ENCODE data around the gene SND1.

Gene SND1

GRCh38 chr7:127844707-127845331, 192.8 kb downstream of the SND1 start:
- TF ChIP-seq, protein P1, sequence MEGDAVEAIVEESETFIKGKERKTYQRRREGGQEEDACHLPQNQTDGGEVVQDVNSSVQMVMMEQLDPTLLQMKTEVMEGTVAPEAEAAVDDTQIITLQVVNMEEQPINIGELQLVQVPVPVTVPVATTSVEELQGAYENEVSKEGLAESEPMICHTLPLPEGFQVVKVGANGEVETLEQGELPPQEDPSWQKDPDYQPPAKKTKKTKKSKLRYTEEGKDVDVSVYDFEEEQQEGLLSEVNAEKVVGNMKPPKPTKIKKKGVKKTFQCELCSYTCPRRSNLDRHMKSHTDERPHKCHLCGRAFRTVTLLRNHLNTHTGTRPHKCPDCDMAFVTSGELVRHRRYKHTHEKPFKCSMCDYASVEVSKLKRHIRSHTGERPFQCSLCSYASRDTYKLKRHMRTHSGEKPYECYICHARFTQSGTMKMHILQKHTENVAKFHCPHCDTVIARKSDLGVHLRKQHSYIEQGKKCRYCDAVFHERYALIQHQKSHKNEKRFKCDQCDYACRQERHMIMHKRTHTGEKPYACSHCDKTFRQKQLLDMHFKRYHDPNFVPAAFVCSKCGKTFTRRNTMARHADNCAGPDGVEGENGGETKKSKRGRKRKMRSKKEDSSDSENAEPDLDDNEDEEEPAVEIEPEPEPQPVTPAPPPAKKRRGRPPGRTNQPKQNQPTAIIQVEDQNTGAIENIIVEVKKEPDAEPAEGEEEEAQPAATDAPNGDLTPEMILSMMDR (IDR thresholded peaks at IDR 0.05): no peak
- DNase-seq (ENCODE audit: low spot score): no peak
- Histone ChIP-seq H3K27ac (no peak overlapping the region), H3K4me3 (no peak overlapping the region)

DNA sequence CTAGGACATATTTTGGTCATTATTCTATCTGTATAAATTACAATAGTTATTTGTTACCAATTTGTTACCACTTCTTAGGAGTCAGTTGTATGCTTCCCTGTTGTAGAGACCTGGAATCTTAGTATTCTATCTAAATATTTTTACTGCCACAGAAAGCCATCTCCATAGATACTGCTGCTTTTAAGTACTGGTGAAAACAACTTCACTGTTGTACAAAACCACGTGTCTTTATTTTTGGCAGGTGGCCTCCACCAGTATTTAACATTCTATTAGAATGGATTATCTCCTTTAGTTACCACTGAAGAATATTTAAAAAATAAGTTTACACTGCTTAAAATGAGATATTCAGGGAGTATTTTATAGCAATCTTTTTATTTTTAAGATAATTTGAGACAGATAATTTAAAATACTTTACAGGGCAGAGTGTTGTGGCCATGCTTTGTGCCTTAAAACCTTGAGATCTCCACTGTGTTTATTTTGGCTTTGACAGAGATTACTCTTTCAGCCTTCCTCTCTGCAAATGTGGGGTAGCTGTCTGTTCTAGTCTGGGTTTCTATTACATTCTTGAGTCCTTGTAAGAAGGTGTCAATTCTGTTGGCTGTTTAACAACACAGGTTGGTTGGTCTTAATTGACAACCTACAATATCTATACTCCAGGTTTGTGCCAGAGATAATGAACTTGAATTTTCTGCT, 193.7 kb downstream of the SND1 start:
- DNase-seq (ENCODE audit: low spot score): no peak
- no peak overlapping the region for H3K27ac ChIP-seq
- no peak overlapping the region for H3K4me3 ChIP-seq
- TF ChIP-seq, protein P1 (IDR thresholded peaks at IDR 0.05): no peak

GRCh38 chr7:127847641-127848040, 195.6 kb downstream of the SND1 start:
- Histone ChIP-seq H3K4me3 (no peak overlapping the region), H3K27ac (no peak overlapping the region)
- DNase-seq (ENCODE audit: low spot score): no peak
- TF ChIP-seq, protein P1 (IDR thresholded peaks at IDR 0.05): no peak

- Histone ChIP-seq H3K4me3 (no peak overlapping the region), H3K27ac (no peak overlapping the region)
- TF ChIP-seq, protein P1 (IDR thresholded peaks at IDR 0.05): no peak
- no peak for DNase-seq (ENCODE audit: low spot score)
Measured at GRCh38 chr7:127848241-127848640, 196.2 kb downstream of the SND1 start.

GRCh38 chr7:127850195-127850594, 198.2 kb downstream of the SND1 start:
- TF ChIP-seq, protein P1 (IDR thresholded peaks at IDR 0.05): no peak

DNA sequence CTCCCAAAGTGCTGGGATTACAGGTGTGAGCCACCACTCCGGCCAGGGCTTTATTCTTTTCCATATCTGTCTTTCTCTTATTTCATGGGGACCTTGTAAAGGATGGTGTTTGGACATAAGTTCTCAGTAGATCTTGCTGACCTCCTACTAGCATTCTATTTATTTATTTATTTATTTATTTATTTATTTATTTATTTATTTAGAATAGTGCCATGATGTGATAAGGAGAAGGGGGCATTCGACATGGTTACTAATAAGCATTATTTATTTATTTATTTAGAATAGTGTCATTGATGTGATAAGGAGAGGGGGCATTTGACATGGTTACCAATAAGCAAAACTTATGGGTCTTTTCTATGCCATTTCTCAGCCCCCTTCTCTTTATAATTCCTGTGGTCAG, 202.4 kb downstream of the SND1 start:
- no peak overlapping the region for H3K4me3 ChIP-seq
- TF ChIP-seq, protein P1 (IDR thresholded peaks at IDR 0.05): no peak
- no peak for DNase-seq (ENCODE audit: low spot score)
- no peak overlapping the region for H3K27ac ChIP-seq

More at GRCh38 chr7:127850195-127850594, 198.2 kb downstream of the SND1 start:
- H3K27ac ChIP-seq: no peak overlapping the region
- DNase-seq (ENCODE audit: low spot score): no peak
- no peak overlapping the region for H3K4me3 ChIP-seq

- TF ChIP-seq, protein P1 (IDR thresholded peaks at IDR 0.05): no peak
- no peak overlapping the region for H3K27ac ChIP-seq
- no peak for DNase-seq (ENCODE audit: low spot score)
Measured at GRCh38 chr7:127857464-127857841, 205.5 kb downstream of the SND1 start.

More at GRCh38 chr7:127857464-127857841, 205.5 kb downstream of the SND1 start:
- H3K4me3 ChIP-seq: no peak overlapping the region
